GM12891 (cell line): ENCODE data around the gene PIP5K1C.

Experiments used
- DNase-seq: peaks from one replicate; pipeline ENCODE4 v3.0.0; 2011; ENCODE audit warnings: low spot score; ENCODE audit not compliant: insufficient read length
- FAIRE-seq: peaks from 2 replicates; lab custom pipeline; 2011; peaks lifted over from hg19 to GRCh38; lab: Jason Lieb, UNC
- PAX5 ChIP-seq: IDR thresholded peaks from 2 replicates; pipeline ENCODE4 v1.6.1; 2011; ENCODE audit warnings: low read length, moderate library complexity, mild to moderate bottlenecking; ENCODE audit not compliant: insufficient read depth, severe bottlenecking
- POLR2A ChIP-seq: IDR thresholded peaks from 2 replicates; pipeline ENCODE4 v1.6.1; 2011; ENCODE audit warnings: low read depth, low read length, control low read depth
- POLR2AphosphoS5 ChIP-seq: IDR thresholded peaks from 2 replicates; pipeline ENCODE4 v1.6.1; 2011; ENCODE audit warnings: low read depth, low read length, control low read depth
- POU2F2 ChIP-seq: IDR thresholded peaks from 2 replicates; pipeline ENCODE4 v1.6.1; 2011; ENCODE audit warnings: low read depth, mild to moderate bottlenecking, control low read depth, low read length, moderate library complexity
- SPI1 ChIP-seq: IDR thresholded peaks from 2 replicates; pipeline ENCODE4 v1.6.1; 2011; ENCODE audit warnings: low read depth, low read length, control low read depth
- TAF1 ChIP-seq: IDR thresholded peaks from 2 replicates; pipeline ENCODE4 v1.6.1; 2011; ENCODE audit warnings: low read depth, low read length, control low read depth

Gene PIP5K1C

DNA sequence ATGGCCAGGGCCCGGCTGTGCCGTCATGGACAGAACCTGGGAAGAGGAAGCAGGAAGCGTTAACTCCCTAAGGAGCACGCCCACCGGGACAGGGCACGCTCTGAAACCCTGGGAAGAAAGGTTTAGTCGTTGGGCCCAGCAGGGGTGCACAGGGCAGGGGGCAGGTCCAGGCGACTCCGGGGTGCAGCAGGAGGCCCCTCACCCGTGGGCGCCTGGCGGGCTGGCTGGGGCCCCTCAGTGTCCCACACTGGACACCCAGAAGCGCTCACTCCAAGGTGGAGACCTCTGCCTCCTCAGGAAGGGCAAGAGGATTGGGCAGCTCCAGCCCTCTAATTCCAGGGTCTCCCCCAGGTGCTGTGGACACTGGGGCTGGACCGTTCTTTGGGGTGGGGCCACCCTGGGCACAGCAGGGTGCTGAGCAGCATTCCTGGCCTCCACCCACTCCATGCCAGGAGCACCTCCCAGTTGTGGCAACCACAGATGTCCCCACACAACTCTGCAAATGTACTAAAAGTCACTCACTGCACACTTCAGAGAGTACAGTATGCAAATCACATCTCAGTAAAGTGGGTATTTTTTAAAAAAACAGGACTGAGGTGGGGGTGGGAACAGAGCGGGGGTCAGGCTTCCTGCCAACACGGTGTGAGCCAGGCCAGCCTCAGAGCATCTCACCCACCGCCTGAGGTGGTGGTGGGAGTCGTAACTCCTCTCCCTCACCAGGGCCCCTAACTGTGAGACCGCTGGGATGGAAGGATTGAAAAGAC lies 35.2 kb downstream of the PIP5K1C start:
- TF ChIP-seq POU2F2, result peak; percentile 86; the same call in 1 of the 2 replicates
- no peak for TF ChIP-seq TAF1
- no peak for DNase-seq
- FAIRE-seq, result peak; percentile 89

DNA sequence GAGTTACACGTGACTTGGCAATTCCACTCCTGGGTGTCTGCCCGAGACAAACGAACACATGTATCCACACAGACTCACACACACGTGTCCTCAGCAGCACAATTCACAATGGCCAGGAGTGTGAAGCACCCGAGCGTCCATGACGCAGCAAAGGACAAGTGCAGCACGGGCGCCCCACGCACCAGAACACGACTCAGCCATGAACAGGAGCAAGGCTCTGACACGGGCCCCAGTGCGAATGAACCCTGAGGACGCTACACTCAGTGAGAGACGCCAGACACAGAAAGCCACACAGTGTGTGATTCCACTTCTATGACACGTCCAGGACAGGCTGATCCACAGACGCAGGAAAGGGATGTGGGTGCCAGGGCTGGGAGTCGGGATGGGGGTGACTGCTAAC lies 36.4 kb downstream of the PIP5K1C start:
- no peak for TF ChIP-seq POLR2AphosphoS5
- no peak for DNase-seq
- FAIRE-seq, result no peak

DNA sequence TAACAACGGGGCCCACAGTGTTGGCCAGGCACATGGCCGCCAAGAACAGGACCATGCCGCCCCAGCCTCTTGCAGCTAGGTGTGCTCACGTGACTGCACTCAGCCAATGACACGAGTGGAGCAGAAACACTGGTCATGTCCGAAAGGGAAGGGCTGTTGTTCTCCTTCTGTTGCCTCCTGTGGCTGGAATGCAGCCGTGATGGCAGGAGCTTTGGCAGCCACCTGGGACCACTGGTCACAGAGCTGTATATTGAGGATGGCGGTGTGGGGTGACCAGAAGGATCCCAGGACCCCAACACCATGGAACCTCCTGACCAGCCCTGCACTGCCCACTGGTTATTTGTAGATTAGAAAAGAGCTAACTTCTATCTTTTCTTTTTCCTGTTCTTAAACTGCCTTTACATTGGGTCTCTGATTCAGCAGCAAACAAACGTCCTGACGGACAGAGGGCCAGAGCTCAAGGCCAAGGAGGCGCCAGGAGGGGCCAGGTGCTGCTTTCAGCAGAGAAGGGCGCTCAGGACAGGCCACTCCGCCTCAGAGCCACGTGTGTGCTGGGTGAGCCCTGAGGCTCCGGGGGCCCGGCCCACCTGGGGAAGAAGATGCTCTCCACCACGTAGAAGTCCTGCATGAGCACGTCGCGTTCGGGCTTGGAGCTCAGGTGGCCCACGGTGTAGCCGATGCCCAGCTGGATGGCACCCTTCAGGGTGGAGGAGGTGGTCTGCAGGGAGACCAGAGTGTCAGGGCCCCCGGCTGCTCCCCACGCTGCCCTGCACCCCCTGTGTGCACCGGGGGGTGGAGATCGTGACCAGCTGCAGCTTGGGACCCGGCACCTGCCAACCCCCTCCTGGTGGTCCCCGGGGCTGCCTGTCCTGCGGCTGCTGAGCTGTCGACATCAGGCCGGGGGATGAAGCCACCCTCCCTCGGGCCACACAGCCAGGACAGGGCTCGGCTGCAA lies 38.7 kb downstream of the PIP5K1C start:
- FAIRE-seq (no peak), DNase-seq (no peak)
- TF ChIP-seq POLR2A, result no peak
- no peak for TF ChIP-seq POLR2AphosphoS5
- TF ChIP-seq TAF1, result no peak
- TF ChIP-seq SPI1, result no peak
- TF ChIP-seq PAX5, result no peak
- no peak for TF ChIP-seq POU2F2

DNA sequence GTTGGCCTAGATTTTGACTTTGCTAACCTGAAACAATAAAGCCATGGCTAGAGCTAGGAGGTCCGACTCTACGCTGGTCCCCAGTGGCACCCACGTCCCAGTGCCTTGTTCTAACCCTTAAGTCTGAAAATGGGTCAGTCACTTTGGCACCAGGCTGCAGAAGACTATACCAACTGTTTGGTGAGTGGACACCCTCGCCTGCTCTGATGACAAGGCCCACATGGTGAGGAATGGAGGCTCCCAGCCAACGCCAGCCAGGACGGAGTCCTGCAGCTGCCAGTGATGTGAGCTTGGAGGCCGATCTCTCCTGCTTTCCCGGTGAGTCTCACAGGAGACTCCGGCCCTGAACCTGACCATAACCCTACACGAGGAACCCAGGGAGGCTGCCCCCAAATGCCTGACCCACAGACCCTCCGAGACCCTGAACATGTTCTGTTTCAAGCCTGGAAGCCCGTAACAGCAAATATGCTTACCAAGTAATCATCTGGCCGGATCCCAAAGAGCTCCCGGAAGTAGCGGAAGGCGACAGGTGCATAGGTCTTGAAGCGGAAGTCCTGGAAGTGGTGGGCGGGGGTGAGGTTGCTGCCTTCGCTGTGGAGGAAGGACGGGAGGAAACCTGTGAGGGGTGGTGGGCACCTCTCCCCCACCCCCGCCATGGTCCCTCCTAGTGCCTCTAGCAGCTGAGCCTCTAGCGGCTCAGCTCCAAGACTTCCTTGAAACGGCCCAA lies 39.6 kb downstream of the PIP5K1C start:
- DNase-seq (no peak), FAIRE-seq (no peak)
- TF ChIP-seq SPI1 (no peak), PAX5 (no peak), POU2F2 (no peak), POLR2AphosphoS5 (no peak), POLR2A (no peak), TAF1 (no peak)

DNA sequence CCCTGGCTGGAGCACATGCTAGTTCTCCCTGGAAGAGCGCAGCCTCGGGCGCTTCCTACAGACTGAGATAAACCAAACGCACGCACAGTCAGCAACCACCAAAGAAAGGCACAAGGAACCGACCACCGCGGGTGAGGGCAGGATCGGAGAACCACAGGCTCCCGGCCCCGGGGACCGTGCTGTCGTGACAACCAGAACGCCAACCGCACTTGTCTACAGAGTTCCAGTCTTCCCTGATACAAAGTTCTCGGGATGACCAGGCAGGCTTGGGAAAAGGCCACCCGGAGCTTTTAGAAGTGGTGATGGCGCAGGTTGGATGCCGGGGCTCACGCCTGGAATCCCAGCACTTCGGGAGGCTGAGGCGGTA lies 40.5 kb downstream of the PIP5K1C start:
- FAIRE-seq (no peak), DNase-seq (no peak)
- TF ChIP-seq PAX5, result no peak
- no peak for TF ChIP-seq POLR2A
- TF ChIP-seq TAF1, result no peak
- TF ChIP-seq SPI1, result no peak
- TF ChIP-seq POU2F2, result no peak
- no peak for TF ChIP-seq POLR2AphosphoS5

DNA sequence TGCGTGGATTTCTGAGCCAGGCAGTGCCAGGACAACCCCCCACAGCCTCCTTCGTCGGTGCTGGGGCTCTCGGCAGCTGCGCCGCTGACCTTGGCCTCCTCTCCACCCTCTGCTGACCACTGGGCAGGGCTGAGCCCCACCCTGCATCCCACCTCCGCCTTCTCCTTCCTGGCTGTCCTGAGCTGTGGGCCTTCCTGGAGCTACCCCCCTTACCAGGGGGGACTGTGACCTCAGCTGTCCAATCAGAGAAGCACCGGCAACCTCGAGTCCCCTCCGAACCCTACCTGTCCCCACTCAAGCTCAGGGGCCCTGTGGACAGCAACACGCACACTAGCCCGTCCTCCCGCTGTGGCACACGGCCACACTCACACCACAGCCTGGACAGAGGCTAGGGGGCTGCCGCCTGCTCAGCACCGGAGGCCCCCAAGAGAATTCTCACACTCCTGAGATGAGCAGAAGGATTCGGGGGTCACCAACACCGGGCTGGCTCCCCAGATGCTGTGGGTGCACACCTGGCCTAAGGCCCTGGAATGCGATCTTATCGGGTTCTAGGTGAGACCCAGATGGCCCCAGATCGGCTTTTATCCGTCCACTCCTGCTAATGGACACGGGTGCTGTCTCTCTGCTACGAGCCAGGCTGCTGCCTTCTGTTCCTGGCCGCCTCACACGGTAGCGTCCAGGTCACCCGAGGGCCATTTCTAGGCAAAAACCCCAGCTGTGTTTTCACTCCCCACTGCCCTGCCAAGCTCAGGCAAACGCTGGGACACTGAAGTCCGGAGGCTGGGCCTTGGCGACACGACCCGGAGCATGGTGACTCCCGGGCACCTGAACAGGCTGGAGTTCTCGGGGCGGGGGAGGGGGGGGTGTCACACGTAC lies 41.2 kb downstream of the PIP5K1C start:
- DNase-seq, result no peak
- TF ChIP-seq SPI1, result no peak
- TF ChIP-seq POLR2A, result no peak
- no peak for TF ChIP-seq TAF1
- TF ChIP-seq POU2F2, result no peak
- TF ChIP-seq POLR2AphosphoS5, result no peak
- no peak for TF ChIP-seq PAX5
- FAIRE-seq, result no peak

DNA sequence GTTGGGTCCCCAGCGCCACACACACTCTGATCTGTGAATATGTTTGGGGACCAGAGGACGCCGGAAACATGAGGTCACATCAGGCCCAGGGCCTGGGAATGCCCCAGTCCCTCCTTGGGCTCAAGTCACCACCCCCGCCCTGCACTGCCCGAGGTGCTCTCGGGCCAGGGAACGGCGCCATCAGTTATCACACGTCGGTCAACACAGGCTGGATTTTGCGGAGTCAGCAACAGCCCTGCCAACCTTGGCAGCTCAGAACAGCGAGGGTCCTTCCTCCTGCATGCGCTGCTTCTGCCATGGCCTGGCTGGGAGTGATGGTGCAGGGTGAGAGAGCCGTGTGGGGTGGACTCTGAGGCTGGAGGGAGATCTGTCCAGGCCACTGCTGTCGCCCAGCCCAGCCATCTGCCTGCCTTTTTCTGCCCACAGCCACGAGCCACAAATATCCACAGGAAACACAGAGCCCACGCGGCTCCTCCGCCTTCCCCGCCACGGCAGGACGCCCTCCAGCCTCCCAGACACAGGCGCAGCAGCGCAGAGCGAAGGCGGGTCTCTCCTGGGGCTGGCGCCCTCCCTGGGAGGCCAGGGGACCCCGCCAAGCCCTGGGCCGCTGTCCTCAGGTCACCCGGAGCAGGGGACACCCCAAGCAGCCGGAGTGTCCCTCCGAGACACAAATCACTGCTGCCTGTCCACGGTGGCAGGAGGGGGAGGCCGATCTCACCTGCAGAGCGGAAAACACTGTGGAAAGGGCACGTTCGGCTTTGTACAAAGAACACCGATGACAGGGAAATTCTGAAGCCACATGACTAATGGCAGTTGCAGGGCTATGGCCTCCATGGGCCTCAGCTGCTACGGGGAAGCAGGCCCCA lies 42.0 kb downstream of the PIP5K1C start:
- TF ChIP-seq TAF1 (no peak), POLR2A (no peak), SPI1 (no peak), POLR2AphosphoS5 (no peak), POU2F2 (no peak), PAX5 (no peak)
- DNase-seq, result no peak
- FAIRE-seq, result no peak

DNA sequence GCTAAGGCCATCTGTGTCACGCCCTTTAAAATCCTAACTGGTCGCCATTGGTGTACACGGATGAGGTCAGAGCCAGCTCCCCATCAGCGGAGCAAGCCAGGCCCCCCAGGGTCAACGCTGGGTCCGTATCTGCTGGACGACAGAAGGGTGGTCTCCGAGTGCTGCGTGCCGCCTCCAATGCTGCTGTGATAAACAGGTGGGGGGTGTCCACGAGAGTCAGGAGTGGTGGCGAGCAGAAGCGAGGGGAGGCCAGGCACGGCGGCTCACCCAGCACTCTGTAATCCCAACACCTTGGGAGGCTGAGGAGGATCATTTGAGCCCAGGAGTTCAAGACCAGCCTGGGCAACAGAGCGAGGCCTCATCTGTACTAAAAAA lies 42.9 kb downstream of the PIP5K1C start:
- FAIRE-seq (no peak), DNase-seq (no peak)
- TF ChIP-seq POU2F2 (no peak), PAX5 (no peak), POLR2AphosphoS5 (no peak), TAF1 (no peak), POLR2A (no peak), SPI1 (no peak)
